IMR-90 (cell line): ENCODE results near the gene SPRR1B. TPM values are rescaled to one million over a fixed set of nuclear protein-coding genes. Genes with fewer than 3 reads are reported as not detected.

Experiments
- ATAC-seq: fragments of 200-7000 bp; cut with Tn5 transposase; 2 replicates; pipeline ENCODE4 v1.9.1; 2020; ENCODE audit warnings: low read depth, mild to moderate bottlenecking, moderate library complexity
- BruUV-seq: library from RNA; stranded (reverse); fragments of 400-500 nt; replicated peaks from 2 replicates; lab custom pipeline; 2021; lab: Mats Ljungman, UMichigan
- CTCF ChIA-PET: fragments of 300-600 bp; formaldehyde crosslinking; extraction: SDS; loops from one replicate; lab custom pipeline; 2021; ENCODE audit warnings: antibody characterized with exemption; lab: Yijun Ruan, JAX
- POLR2A ChIA-PET: fragments of 300-600 bp; sonication (Branson Sonifier 250); formaldehyde crosslinking; loops from one replicate; lab custom pipeline; 2022; ENCODE audit warnings: antibody characterized with exemption; ENCODE audit not compliant: unreplicated experiment; lab: Charles Lee
- DNase-seq: peaks from one replicate; pipeline ENCODE4 v3.0.0; 2013
- H2AFZ ChIP-seq: replicated peaks from 2 replicates; pipeline ENCODE3; 2013; ENCODE audit warnings: low read length, mild to moderate bottlenecking; ENCODE audit not compliant: poor library complexity
- H2AK5ac ChIP-seq: 2 replicates; pipeline ENCODE4 v1.6.1; 2013; ENCODE audit warnings: low read depth, low read length, inconsistent platforms
- H2AK9ac ChIP-seq: replicated peaks from 2 replicates; pipeline ENCODE3; 2013; ENCODE audit warnings: mild to moderate bottlenecking, low read depth, low read length, moderate library complexity; ENCODE audit not compliant: poor library complexity
- H2BK120ac ChIP-seq: 2 replicates; pipeline ENCODE4 v1.6.1; 2013; ENCODE audit warnings: low read depth, low read length, inconsistent platforms
- H2BK15ac ChIP-seq: 3 replicates; pipeline ENCODE4 v1.6.1; 2013; ENCODE audit warnings: low read depth, low read length, inconsistent platforms
- H2BK20ac ChIP-seq: 2 replicates; pipeline ENCODE4 v1.6.1; 2013; ENCODE audit warnings: low read depth, mild to moderate bottlenecking, inconsistent platforms, low read length, moderate library complexity
- H2BK5ac ChIP-seq: 2 replicates; pipeline ENCODE4 v1.6.1; 2013; ENCODE audit warnings: mild to moderate bottlenecking, low read depth, low read length, inconsistent platforms; ENCODE audit not compliant: poor library complexity, severe bottlenecking
- H3K14ac ChIP-seq: replicated peaks from 2 replicates; pipeline ENCODE4 v1.6.1; 2013; ENCODE audit warnings: low read depth, low read length, inconsistent platforms
- H3K18ac ChIP-seq: 2 replicates; pipeline ENCODE4 v1.6.1; 2013; ENCODE audit warnings: low read depth, low read length, control low read depth
- H3K23ac ChIP-seq: 2 replicates; pipeline ENCODE4 v1.6.1; 2013; ENCODE audit warnings: low read depth, low read length, inconsistent platforms
- H3K27ac ChIP-seq: 2 replicates; pipeline ENCODE4 v1.5.1; 2013; ENCODE audit warnings: mild to moderate bottlenecking, control low read depth, low read length; ENCODE audit not compliant: insufficient read depth
- H3K27me3 ChIP-seq: 2 replicates; pipeline ENCODE4 v1.6.1; 2013; ENCODE audit warnings: low read length; ENCODE audit not compliant: control insufficient read depth, insufficient read depth
- H3K36me3 ChIP-seq: 2 replicates; pipeline ENCODE4 v1.6.1; 2013; ENCODE audit warnings: low read length, mixed read lengths; ENCODE audit not compliant: control insufficient read depth, insufficient read depth
- H3K4ac ChIP-seq: 2 replicates; pipeline ENCODE4 v1.6.1; 2013; ENCODE audit warnings: low read depth, low read length, inconsistent platforms
- H3K4me1 ChIP-seq: 2 replicates; pipeline ENCODE4 v1.6.1; 2013; ENCODE audit warnings: low read length, mixed read lengths; ENCODE audit not compliant: control insufficient read depth, insufficient read depth
- H3K4me2 ChIP-seq: 2 replicates; pipeline ENCODE4 v1.6.1; 2013; ENCODE audit warnings: low read depth, mild to moderate bottlenecking, control low read depth, low read length, moderate library complexity
- H3K4me3 ChIP-seq: 2 replicates; pipeline ENCODE4 v1.5.1; 2013; ENCODE audit warnings: low read depth, mild to moderate bottlenecking, control low read depth, low read length, moderate library complexity; ENCODE audit not compliant: insufficient read depth
- H3K56ac ChIP-seq: 2 replicates; pipeline ENCODE4 v1.6.1; 2013; ENCODE audit warnings: low read length, inconsistent platforms; ENCODE audit not compliant: insufficient read depth; ENCODE audit errors: extremely low read depth
- H3K79me1 ChIP-seq, 2 experiments: 2 replicates each; pipeline ENCODE4 v1.6.1; 2013; ENCODE audit warnings: low read length in 2 of 2, inconsistent platforms in 1 of 2, low read depth in 1 of 2
- H3K9ac ChIP-seq: 2 replicates; pipeline ENCODE4 v1.6.1; 2013; ENCODE audit warnings: low read depth, low read length, control low read depth
- H3K9me1 ChIP-seq: 2 replicates; pipeline ENCODE4 v1.6.1; 2013; ENCODE audit warnings: low read length, inconsistent platforms; ENCODE audit not compliant: insufficient read depth
- H3K9me3 ChIP-seq: 2 replicates; pipeline ENCODE4 v1.6.1; 2013; ENCODE audit warnings: low read length; ENCODE audit not compliant: control insufficient read depth, insufficient read depth
- H4K20me1 ChIP-seq: 2 replicates; pipeline ENCODE4 v1.6.1; 2013; ENCODE audit warnings: low read length, inconsistent platforms; ENCODE audit not compliant: insufficient read depth
- H4K5ac ChIP-seq: 2 replicates; pipeline ENCODE4 v1.6.1; 2013; ENCODE audit warnings: mild to moderate bottlenecking, low read depth, low read length, control low read depth
- H4K8ac ChIP-seq, 2 experiments: 2 replicates each; pipeline ENCODE4 v1.6.1; 2013; ENCODE audit warnings: low read depth in 2 of 2, low read length in 2 of 2, control low read depth in 1 of 2, inconsistent platforms in 1 of 2
- H4K91ac ChIP-seq: 2 replicates; pipeline ENCODE4 v1.6.1; 2013; ENCODE audit warnings: low read depth, low read length, inconsistent platforms; ENCODE audit not compliant: insufficient read depth
- BHLHE40 ChIP-seq: fragments of 150-350 bp; IDR thresholded peaks from 2 replicates; pipeline ENCODE4 v1.6.1; 2016; ENCODE audit warnings: mild to moderate bottlenecking, low read depth, low read length
- ELK1 ChIP-seq: fragments of 150-350 bp; IDR thresholded peaks from 2 replicates; pipeline ENCODE4 v1.6.1; 2016; ENCODE audit warnings: low read depth, mild to moderate bottlenecking, low read length, moderate library complexity, borderline replicate concordance
- FOS ChIP-seq: fragments of 150-350 bp; IDR thresholded peaks from 2 replicates; pipeline ENCODE4 v1.6.1; 2016; ENCODE audit warnings: low read depth, low read length
- NFE2L2 ChIP-seq: fragments of 150-350 bp; IDR thresholded peaks from 2 replicates; pipeline ENCODE4 v1.6.1; 2016; ENCODE audit warnings: low read depth, mild to moderate bottlenecking, low read length
- POLR2A ChIP-seq: IDR thresholded peaks from 2 replicates; pipeline ENCODE4 v1.6.1; 2012; ENCODE audit warnings: mild to moderate bottlenecking, low read depth, low read length
- RAD21 ChIP-seq: IDR thresholded peaks from 2 replicates; pipeline ENCODE4 v1.6.1; 2012; ENCODE audit warnings: low read length, improper control_type of control experiment
- USF2 ChIP-seq: fragments of 150-350 bp; IDR thresholded peaks from 2 replicates; pipeline ENCODE4 v1.6.1; 2017; ENCODE audit warnings: mild to moderate bottlenecking, antibody characterized with exemption, low read length, low read depth
- WGBS, 2 experiments: methylation state at CpG; one replicate each; pipeline versions ENCODE4 v1.1.5 to v1.1.7; 2013; ENCODE audit warnings: missing lambda C conversion rate in 2 of 2; ENCODE audit not compliant: insufficient read length in 1 of 2; ENCODE audit errors: extremely low coverage in 2 of 2; 5-methylcytosine and 5-hydroxymethylcytosine counted together
- dilution Hi-C: fragments of 300-500 bp; cut with HindIII; formaldehyde crosslinking; loops from one replicate; pipeline ENCODE4 v1.14.3; 2018; ENCODE audit warnings: low sequenced_read_pairs; ENCODE audit not compliant: unreplicated experiment
- in situ Hi-C: fragments of 300-500 bp; cut with MboI; formaldehyde crosslinking; loops from 3 replicates; pipeline ENCODE4 v1.14.3; 2019; ENCODE audit warnings: low sequenced_read_pairs, inconsistent platforms, mixed read lengths
- intact Hi-C: fragments of 100-400 bp; cut with micrococcal nuclease; formaldehyde crosslinking; loops from 2 replicates; pipeline ENCODE4 v1.10.0; 2022
- polyA plus RNA-seq, 3 experiments: library from polyadenylated mRNA; depleted of rRNA; stranded (reverse); fragments of >200 nt; gene quantifications; 2 replicates each; pipeline ENCODE4 v1.2.3, GENCODE V29; 2012; ENCODE audit warnings: low replicate concordance in 1 of 3
- total RNA-seq: library from RNA; depleted of rRNA; stranded (reverse); fragments of >200 nt; gene quantifications from 2 replicates; pipeline ENCODE4 v1.2.3, GENCODE V29; 2012

The SPRR1B gene
- total and polyA plus RNA-seq, 2 of the 4 experiments (the other 2 are of a cell fraction), result not detected

GRCh38 chr1:152996633-152997400 is 34.2 kb upstream of the SPRR1B start:
- Histone ChIP-seq H3K27ac (no peak overlapping the region), H4K91ac (no peak overlapping the region), H2AK9ac (no peak overlapping the region), H2BK20ac (no peak overlapping the region), H4K5ac (no peak overlapping the region), H3K56ac (no peak overlapping the region), H3K9ac (no peak overlapping the region), H4K20me1 (no peaks in the 10 kb centered on the region), H3K4me2 (no peak overlapping the region), H3K14ac (no peak overlapping the region), H3K23ac (no peak overlapping the region), H2BK5ac (no peak overlapping the region), H4K8ac (no peak overlapping the region), H3K9me3 (no peaks in the 10 kb centered on the region), H2AFZ (no peak overlapping the region), H2AK5ac (no peak overlapping the region), H3K4me3 (no peak overlapping the region), H3K36me3 (no peaks in the 10 kb centered on the region), H2BK120ac (no peak overlapping the region), H3K79me1 (no peaks in the 10 kb centered on the region), H3K18ac (no peak overlapping the region), H2BK15ac (no peak overlapping the region), H3K9me1 (no peaks in the 10 kb centered on the region), H3K4ac (no peak overlapping the region), H3K27me3 (no peaks in the 10 kb centered on the region), H3K4me1 (no peaks in the 10 kb centered on the region)
- ATAC-seq (no peak), DNase-seq (no peak)
- BruUV-seq, result no TSS peak
- intact Hi-C loops, result no loop called here
- POLR2A ChIA-PET, result no interaction called here
- 0% methylated on average over 1 of the region's 5 CpGs; no CpG with 5 or more reads in 1 of the 2 experiments for WGBS, 2 experiments
- dilution Hi-C loops, result no loop called here
- TF ChIP-seq RAD21 (no peak), ELK1 (no peak), NFE2L2 (no peak), USF2 (no peak), POLR2A (no peak), BHLHE40 (no peak), FOS (no peak)
- in situ Hi-C loops, result no loop called here
- CTCF ChIA-PET, result no interaction called here
